Dermis microvascular lymphatic vessel endothelial cell (primary cell): ENCODE measurements around the gene GSTO1. TPM values are rescaled to one million over a fixed set of nuclear protein-coding genes. Genes with fewer than 3 reads are reported as not detected.

ENCODE experiments used
- DNase-seq, 2 donors: peaks; one replicate each; pipeline versions ENCODE4 v3.0.0 to v3.0.0-alpha.2; 2010; ENCODE audit warnings: low read depth in 2 of 2
- total RNA-seq: library from RNA; depleted of rRNA; stranded (reverse); fragments of >200 nt; gene quantifications from 2 replicates; pipeline ENCODE4 v1.2.1, GENCODE V29; 2014

The GSTO1 gene
- total RNA-seq, 1 donor from 2014 or later = 267 TPM

DNA sequence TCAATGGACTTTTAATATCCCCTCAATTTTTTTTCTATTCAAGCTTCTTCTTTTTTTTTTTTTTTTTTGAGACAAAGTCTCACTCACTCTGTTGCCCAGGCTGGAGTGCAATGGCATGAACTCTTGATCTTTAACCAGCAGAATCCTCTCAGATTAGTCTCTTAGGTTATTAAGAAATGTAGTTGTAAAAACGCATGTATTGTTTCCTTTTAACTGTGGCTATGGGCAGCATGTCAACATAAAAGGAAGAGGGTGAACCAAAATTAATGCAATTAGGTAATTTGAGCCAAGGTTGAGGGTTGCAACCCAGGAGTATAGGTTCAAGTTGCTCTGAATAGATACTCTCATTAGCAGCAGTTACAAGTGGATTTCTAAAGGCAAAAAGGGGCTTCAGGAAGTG is 4.3 kb upstream of the GSTO1 start:
- DNase-seq = no peak

DNA sequence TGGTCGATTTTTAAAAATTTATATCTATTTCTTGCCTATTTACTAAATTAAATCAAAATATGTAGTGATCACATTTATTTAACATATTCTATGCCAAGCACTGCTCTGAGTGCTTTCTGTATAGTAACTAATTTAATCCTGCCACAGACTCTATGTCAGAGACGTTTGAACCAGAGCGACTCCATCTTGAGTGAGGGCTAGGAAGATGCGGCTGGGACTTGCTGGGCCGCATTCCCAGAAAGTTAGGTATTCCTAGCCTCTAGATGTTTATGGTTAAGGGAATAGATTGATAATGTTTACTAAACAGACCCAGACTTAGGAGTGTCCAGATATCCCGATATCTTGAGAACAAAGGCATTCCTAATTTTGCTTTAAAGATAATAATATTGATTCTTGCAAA is 3.2 kb upstream of the GSTO1 start:
- DNase-seq = no peak

DNA sequence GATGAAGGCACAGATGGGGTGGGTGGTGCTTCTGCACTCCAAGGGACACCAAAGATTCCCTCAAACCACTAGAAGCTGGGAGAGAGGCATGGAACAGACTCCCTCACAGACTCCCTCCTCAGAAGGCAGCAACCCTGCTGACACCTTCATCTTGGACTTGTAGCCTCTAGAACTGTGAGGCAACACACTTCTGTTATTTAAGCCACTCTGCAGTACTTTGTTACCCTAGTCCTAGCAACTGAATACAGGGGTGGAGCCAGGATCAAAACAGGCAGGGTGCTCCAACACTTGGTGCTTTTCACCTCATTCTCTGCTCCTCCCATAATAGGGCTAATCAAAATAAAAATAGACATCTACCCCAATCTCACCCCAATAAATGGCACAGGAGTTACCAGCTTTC is 2.3 kb upstream of the GSTO1 start:
- DNase-seq = no peak

DNA sequence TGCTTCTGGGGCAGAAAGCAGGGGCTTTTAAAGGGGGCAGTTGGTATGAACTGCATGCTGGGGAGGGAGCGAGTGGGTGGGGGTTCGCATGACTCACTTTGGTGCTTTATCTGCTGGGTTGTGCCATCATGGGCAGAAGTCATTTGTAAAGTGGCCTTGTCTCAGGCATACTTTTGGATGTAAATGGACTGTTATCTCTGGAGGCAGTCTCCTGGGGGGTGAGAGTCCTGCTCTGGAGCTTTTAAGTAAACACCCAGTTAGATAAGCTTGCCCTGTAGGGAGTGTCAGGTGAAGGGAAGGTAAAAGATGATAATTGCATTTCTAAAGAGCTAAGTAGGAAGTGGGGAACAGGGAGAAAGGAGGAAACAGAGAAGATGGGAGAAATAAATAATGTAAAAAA is 1.6 kb upstream of the GSTO1 start:
- no peak for DNase-seq

DNA sequence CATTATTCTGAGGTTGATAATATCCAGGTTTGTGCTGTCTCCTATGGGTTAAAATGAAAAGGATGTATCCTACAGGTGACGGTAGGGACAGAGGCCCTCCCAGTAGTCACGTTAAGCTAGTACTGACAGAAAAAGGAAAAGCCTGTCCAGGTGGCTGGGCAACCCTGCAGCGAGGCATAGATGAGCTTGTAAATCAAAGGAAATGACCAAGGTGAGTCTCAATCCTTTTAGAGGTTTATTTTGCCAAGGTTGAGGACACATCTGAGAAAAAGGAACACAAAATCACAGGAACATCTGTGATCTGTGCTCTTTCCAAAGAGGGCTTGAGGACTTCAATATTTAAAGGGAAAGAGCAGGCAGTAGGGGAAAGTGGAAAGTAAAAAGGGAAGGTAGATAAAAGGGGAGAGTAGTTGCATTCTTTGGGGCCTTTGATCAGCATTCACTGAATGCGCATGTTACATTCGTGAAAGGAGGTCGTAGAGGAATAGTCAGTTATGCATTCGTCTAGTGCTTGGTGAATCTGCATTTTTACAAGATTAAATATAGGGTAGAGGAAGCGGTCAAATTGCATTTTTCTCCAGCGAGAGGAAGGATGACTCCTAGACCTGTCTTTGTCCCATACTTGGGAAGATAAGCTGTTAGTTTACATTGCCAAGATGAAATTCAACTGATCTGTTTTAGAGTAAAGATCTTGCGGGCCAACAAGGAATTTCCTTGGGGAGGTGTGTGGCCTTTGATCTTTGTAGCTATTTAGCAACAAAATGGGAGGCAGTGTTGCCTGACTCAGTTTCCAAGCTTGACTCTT is 884 bp upstream of the GSTO1 start:
- DNase-seq = no peak

DNA sequence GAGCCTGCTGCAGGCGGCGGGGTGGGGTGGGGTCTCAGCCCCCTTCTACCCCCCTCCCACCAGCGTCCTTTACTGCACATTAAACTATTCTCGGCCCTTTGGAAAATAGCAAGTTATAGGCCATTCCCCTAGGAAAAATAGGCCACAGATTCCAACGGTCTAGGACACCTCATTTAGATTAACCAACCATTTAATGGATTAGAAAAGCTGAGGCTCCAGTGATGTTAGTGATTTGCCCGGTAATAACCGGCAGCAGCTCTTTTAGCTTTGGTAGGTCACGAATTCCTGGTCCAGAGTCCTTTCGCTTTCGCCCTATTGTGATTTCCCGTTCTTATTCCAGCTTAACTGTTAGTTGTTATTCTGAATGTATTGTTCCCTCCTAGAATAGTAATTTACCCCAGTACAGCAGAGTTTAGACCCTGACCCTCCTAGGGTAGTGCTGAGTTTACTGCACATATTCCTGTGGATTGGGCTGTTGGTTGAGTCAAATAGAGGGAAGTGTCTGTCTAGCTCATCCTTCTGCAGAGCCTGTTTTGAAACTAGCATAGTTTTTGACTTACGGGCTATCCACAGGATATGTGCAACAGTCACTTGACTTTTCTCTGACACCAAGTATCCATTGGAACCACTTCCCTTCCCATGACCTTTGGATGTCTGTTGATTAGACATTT is 754 bp downstream of the GSTO1 start:
- DNase-seq = peak; percentile 90 to 97

DNA sequence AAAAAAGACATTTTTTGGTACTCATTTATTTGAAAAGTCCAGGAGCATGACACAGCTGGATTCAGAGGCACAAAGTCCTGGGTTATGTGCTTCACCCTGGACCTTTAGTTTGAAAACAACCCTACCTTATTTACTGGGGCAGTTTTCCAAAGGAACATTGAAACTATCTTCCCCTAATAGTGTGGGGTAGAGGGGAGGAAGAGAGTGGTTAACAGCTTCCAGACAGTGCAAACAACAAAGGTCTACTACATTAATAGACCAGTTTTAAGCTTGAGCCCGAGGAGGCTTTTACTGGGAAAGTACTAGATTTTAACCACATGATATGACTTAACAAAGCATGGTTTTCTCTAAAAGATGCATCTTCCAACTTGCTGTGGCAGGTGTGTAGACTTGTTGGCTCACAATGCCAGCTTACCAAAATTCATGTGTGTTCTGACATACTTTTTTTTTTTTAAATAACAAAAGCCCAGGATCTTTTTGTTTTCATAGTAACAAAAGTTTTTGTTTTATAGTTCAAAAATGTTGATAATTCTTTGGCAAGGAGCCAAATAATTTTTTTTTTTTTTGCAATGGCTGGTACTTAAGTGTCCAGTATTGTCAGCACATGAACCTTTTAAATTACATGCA is 1.8 kb downstream of the GSTO1 start:
- DNase-seq = peak in 1 of 2 donors; percentile 55

DNA sequence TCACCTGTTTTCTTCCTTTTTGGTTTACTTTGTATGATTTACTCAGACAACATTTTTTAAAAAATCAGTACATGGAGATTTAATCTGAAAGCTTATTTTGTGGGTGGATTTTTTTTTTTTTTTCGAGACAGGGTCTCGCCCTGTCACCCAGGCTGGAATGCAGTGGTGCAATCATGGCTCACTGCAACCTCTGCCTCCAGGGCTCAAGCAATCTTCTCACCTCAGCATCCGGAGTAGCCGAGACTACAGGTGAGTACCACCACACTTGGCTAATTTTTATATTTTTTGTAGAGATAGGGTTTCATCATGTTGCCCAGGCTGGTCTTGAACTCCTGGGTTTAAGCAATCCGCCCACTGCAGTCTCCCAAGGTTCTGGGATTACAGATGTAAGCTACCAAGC is 2.5 kb downstream of the GSTO1 start:
- no peak for DNase-seq

DNA sequence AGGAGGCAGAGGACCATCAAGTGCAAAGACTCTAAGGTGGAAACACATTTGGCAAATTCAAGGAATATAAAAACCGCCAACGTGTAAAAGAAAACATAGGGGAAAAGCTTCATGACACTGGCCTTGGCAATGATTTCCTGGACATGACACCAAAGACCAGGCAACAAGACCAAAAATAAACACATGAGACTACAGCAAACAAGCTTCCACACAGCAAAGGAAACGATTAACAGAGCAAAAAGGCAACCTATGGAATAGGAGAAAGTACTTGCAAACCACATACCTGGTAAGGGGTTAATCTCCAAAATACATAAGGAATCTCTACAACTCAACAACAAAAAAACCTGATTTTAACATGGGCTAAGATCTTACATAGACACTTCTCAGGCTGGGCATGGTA is 3.5 kb downstream of the GSTO1 start:
- peak in 1 of 2 donors; percentile 54 for DNase-seq

DNA sequence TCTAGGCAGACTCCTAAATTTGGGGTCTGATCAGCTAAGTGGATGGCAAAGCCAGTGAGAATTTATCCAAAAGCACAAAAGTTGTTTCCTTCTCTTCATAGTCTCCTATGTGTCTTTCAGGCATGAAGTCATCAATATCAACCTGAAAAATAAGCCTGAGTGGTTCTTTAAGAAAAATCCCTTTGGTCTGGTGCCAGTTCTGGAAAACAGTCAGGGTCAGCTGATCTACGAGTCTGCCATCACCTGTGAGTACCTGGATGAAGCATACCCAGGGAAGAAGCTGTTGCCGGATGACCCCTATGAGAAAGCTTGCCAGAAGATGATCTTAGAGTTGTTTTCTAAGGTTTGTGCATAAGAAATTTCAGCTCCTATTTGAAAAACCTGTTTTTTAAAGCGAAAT is 4.8 kb downstream of the GSTO1 start:
- DNase-seq = peak in 1 of 2 donors; percentile 22

DNA sequence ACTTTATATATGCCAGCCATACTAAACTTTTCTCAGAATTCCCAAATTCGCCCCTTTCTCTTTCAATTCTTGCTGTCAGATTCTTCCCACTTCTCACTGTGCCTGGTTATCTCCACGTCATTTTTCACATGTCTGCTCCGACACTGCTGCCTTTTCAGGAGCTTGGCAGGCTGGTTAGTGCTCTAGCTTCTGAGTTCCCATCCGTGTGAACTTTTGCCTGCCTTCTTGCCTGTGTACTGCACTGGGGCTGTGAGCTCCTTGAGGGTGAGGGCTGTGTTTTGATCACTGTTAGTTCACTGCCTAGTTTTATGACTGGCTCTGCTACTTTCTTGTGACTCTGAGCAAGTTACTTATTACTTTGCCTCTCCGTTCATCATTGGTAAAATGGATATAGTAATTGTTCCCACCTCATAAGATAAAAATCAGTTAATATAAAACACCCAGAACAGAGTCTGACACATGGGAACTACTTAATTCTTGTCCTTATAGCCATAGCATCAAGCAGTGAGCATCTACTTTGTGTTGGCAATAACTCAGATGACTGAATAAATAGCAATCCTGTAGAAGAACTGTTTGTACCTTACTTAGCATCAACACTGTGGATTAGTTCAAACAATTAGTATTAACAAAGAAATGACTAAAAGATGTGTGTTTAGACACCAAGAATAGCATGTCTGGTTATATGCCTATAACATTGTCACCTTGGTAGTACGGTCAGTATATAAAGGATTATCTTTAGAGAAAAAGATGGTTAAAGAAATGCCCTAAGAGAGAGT is 5.5 kb downstream of the GSTO1 start:
- peak in 1 of 2 donors; percentile 75 for DNase-seq

DNA sequence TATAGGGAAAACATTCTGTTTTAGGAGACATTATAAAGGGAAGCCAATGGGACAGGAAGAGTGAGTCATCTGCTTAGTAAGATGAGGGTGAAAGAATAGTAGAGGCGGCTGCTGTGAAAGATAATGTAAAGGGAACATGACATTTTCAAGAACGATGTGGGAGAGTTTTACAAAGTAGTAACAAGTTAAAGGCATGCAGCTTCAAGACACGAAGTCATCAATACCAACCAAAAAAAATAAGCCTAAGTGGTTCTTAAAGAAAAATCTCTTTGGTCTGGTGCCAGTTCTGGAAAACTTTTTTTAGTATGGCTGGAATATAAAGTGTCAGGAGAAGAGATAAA is 6.1 kb downstream of the GSTO1 start:
- DNase-seq = peak in 1 of 2 donors; percentile 88

DNA sequence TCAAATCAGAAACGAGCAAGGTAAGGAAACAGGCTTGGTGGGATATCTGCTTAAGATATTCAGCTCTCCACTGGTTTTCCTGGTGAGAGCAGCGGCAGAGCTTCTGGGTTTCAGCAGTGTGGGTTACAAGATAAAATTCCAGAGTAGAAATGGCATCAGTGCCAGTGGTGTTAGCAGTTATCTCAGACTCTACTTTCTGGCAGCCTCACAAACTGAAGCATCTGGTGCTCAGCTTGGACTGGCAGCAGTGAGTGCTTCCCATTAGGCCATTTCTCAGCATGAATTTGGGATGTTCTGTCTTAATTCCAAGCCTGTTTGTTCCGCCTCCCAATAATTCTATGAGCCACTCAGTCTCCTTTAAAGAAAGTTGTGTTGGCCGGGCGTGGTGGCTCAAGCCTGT is 7.4 kb downstream of the GSTO1 start:
- DNase-seq = no peak

DNA sequence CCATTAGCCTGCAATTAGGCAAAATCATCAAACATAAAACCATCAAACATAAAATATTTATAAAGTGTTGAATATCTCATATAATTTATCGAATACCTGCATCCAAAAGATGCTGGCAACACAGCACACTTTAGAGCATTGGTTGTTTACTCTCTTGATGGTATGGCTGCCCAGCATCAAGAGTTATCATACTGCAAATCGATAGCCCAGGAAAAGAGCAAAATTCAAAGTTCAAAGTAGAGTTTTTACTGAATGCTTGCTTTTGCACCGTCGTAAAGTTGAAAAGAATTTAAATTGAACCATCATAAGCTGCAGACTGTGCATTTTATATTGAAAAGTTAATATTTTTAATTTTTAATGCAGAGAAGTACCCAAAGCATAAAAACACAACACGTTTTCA is 10.1 kb downstream of the GSTO1 start:
- no peak for DNase-seq

DNA sequence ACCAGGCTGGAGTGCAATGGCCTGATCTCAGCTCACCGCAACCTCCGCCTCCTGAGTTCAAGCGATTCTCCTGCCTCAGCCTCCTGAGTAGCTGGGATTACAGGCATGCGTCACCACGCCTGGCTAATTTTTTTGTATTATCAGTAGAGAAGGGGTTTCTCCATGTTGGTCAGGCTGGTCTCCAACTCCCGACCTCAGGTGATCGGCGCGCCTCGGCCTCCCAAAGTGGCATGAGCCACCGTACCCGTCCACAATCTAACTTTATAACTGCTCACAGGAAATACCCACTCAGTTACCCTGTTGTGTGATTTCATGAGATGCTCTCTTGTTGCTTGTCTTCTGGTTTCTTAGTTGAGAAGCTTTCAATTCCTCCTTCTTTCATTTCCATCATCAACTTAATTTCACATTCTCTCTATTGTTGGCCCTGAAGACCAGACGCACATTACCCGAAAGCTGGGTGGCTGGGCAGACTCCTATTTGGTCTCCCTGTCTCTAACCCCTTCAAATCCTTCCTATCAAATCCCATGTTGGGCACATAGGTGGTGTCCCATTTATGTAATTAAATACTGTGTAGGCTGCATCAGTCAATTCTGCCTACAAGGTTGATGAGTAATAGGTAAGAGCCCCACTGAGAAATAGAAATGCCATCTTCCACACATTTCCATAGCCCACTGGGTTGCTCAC is 13.2 kb downstream of the GSTO1 start:
- no peak for DNase-seq

DNA sequence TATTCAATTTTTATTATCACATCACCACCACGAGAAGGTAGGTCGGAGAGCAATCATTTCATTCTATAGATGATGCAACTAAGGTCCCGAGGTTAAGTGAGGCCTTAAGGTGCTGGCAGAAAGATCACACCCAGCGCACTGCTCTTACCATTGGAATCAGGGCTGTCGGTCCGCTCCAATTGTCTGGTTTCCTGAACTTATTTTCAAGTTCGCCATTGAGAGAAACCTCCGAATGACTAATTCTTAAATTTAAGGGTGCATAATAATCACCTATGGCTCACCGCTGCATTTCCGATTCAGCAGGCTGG is 13.7 kb downstream of the GSTO1 start:
- DNase-seq = peak in 1 of 2 donors; percentile 37

DNA sequence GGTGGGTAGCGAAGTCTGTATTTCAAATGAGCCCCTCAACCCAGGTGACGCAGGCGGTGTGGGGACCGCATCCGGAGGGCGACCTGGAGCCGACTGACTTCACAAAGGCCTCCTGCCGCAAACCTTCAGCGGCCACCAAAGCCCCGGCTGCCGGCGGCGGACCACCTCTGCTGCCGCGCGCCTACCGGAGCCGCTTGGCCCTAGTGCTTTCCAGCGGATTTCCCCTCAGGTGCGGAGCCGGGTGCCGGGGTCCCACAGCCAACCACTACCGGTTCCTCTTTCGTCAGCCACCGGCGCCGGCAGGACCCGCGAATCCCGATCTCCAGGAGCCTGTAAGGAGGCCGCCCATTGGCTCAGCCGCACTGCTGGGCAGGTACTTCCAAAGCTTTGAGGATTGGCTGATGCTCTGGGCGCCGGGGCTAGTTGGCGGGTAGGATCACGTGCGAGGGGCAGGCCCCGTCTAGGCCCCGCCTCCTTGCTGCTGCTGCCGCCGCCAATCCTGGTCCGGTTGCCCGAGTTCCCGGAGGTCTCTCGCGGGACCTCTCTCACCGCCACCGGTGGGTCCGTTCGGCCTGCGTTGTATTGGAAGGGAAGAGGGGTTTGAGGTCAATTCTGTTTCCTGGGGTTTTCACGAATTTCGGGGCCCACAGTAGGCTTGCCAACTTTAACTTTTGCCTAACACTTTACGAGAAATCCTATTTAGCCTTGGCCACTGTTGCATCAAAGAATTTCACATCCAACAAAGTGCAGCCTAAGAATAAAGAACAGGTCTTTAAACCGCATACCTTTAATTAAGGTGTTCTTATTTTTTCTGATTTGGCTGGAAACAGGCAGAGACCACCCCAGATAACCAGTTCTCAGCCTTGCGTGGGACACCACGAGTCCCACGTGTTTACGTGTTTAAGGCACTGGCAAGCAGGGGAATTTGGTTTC is 14.3 kb downstream of the GSTO1 start, which contains the start of gene GSTO2:
GSTO2 (plus strand) TSS at position 472 of the 933 bp plus-strand sequence. CDS start 5,732 bp downstream, outside the sequence.
- peak; percentile 95 to 99 for DNase-seq

DNA sequence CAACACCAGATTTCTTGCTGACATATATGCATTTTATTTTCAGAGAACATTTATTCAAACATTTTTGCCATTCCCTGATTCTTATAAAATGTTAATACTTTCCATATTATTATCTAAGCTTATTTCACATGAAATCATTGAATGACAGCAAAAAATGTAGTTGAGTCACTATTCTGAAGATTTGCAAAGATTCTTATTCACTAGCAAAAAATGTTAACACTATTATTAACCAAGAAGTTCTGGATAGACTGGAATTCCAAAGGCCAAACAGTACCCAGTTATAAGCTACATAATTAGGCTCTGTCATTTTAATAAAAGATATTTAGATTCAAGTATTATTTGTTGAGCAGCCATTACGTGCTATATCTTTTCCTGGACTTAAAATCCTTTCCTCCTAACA is 18.6 kb downstream of the GSTO1 start:
- DNase-seq = no peak

DNA sequence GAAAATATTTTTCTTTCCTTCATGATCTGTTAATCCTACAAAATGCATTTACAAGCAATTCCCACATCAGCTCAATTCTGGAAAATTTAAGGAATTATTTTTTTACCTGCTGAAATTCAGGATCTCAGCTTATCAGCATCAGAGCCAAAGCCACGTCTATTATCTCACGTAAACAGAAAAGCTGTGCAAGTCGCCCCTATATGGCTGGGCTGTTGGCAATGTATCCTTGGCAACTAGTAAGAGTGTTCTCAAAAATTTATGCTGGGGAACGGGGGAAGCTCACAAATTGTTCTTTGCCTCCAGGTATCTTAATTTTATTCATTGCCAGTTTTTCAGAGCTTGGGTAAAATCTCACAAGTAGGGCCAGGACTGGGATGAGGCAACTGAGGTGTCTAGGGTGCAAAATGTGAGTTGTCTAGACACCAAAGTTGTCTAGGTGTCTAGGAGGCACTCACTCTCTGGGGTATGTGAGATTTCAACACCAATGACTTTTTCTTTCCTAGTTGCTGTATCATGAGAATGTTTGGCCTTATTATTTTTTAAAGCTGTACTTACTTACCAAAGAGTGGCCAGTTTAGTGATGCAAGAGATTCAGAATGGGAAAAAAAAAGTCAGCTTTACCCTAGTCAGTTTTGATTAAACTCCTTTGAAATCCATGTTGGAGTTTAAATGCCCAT is 19.3 kb downstream of the GSTO1 start:
- no peak for DNase-seq
